Endothelial cell of umbilical vein (primary cell): ENCODE data around the gene ARMH1. TPM values are rescaled to one million over a fixed set of nuclear protein-coding genes. Genes with fewer than 3 reads are reported as not detected.

Experiments
- BruUV-seq: library from RNA; stranded (reverse); fragments of 400-500 nt; replicated peaks from 2 replicates; lab custom pipeline; 2021; lab: Mats Ljungman, UMichigan
- CTCF ChIA-PET: fragments of 300-600, 350-600 bp; sonication (Branson Sonifier 250); formaldehyde crosslinking; loops from one replicate; lab custom pipeline; 2021; ENCODE audit warnings: antibody characterized with exemption, inconsistent platforms; lab: Charles Lee
- POLR2A ChIA-PET: fragments of 300-600, 350-600 bp; sonication (Branson Sonifier 250); formaldehyde crosslinking; loops from one replicate; lab custom pipeline; 2021; ENCODE audit warnings: antibody characterized with exemption, inconsistent platforms; lab: Charles Lee
- DNase-seq: peaks from one replicate; pipeline ENCODE4 v3.0.0-alpha.2; 2011; ENCODE audit warnings: low read depth, low spot score
- FAIRE-seq: peaks from 2 replicates; lab custom pipeline; 2011; peaks lifted over from hg19 to GRCh38; lab: Jason Lieb, UNC
- H2AFZ ChIP-seq: 2 replicates; pipeline ENCODE4 v1.6.0; 2012; ENCODE audit warnings: low read depth, low read length, control low read depth, inconsistent platforms
- H3K27ac ChIP-seq: 2 replicates; pipeline ENCODE4 v1.5.1; 2011; ENCODE audit warnings: low read depth, mild to moderate bottlenecking, control low read depth, low read length, moderate library complexity; ENCODE audit not compliant: insufficient read depth
- H3K27me3 ChIP-seq, 2 experiments: 2 replicates each; pipeline versions ENCODE4 v1.6.0 to v1.6.1; 2011; ENCODE audit warnings: low read length in 2 of 2, mixed read lengths in 1 of 2; ENCODE audit not compliant: control insufficient read depth in 2 of 2, insufficient read depth in 2 of 2
- H3K36me3 ChIP-seq, 2 experiments: 2 replicates in 1 of 2; 3 replicates in 1 of 2; pipeline ENCODE4 v1.5.1; 2011; ENCODE audit warnings: low read length in 2 of 2, mild to moderate bottlenecking in 1 of 2, moderate library complexity in 1 of 2; ENCODE audit not compliant: control insufficient read depth in 2 of 2, insufficient read depth in 2 of 2; ENCODE audit errors: extremely low read depth in 1 of 2
- H3K4me1 ChIP-seq: 3 replicates; pipeline ENCODE4 v1.5.1; 2011; ENCODE audit warnings: mild to moderate bottlenecking, low read length; ENCODE audit not compliant: control insufficient read depth, insufficient read depth; ENCODE audit errors: extremely low read depth
- H3K4me2 ChIP-seq: 2 replicates; pipeline ENCODE4 v1.6.1; 2011; ENCODE audit warnings: low read length, control low read depth, mixed read lengths; ENCODE audit not compliant: insufficient read depth
- H3K4me3 ChIP-seq, 3 experiments: fragments of 200-600 bp in 1 of 3; sonication (generic), shearing (Covaris generic) in 1 of 3; replicated peaks in 1 of 3; 2 replicates each; pipeline ENCODE4 v1.5.1; 2011 to 2016; ENCODE audit warnings: control low read depth in 3 of 3, low read length in 3 of 3, mild to moderate bottlenecking in 2 of 3, inconsistent platforms in 1 of 3, low read depth in 1 of 3, moderate library complexity in 1 of 3; ENCODE audit not compliant: insufficient read depth in 1 of 3
- H3K79me2 ChIP-seq: 2 replicates; pipeline ENCODE4 v1.6.0; 2012; ENCODE audit warnings: low read length, inconsistent platforms; ENCODE audit not compliant: control insufficient read depth, insufficient read depth
- H3K9ac ChIP-seq: replicated peaks from 2 replicates; pipeline ENCODE3; 2011; ENCODE audit warnings: low read length, control low read depth; ENCODE audit not compliant: insufficient read depth; ENCODE audit errors: extremely low read depth
- H3K9me1 ChIP-seq: replicated peaks from 3 replicates; pipeline ENCODE4 v1.6.0; 2011; ENCODE audit warnings: mild to moderate bottlenecking, low read length; ENCODE audit not compliant: control insufficient read depth, insufficient read depth; ENCODE audit errors: extremely low read depth
- H3K9me3 ChIP-seq: replicated peaks from 2 replicates; pipeline ENCODE4 v1.5.1; 2012; ENCODE audit warnings: low read length, inconsistent platforms; ENCODE audit not compliant: control insufficient read depth, insufficient read depth
- H4K20me1 ChIP-seq: replicated peaks from 2 replicates; pipeline ENCODE3; 2011; ENCODE audit warnings: mild to moderate bottlenecking, low read length; ENCODE audit not compliant: control insufficient read depth, insufficient read depth; ENCODE audit errors: extremely low read depth
- CTCF ChIP-seq, 2 donors: IDR thresholded peaks; 1 replicate in 1 of 2; 2 replicates in 1 of 2; pipeline ENCODE4 v1.5.1; 2011; ENCODE audit warnings: low read length in 2 of 2, mild to moderate bottlenecking in 2 of 2, moderate library complexity in 2 of 2, control low read depth in 1 of 2, inconsistent platforms in 1 of 2, low read depth in 1 of 2; ENCODE audit not compliant: insufficient read depth in 1 of 2; ENCODE audit errors: extremely low read depth in 1 of 2
- EZH2 ChIP-seq: IDR thresholded peaks from 2 replicates; pipeline ENCODE4 v1.6.1; 2012; ENCODE audit warnings: borderline replicate concordance, low read depth, mild to moderate bottlenecking, moderate library complexity, low read length, inconsistent platforms; ENCODE audit not compliant: severe bottlenecking
- FOS ChIP-seq: IDR thresholded peaks from 2 replicates; pipeline ENCODE4 v1.6.1; 2011; ENCODE audit warnings: mild to moderate bottlenecking, low read length, moderate library complexity, borderline replicate concordance; ENCODE audit not compliant: insufficient read depth
- JUN ChIP-seq: IDR thresholded peaks from 2 replicates; pipeline ENCODE4 v1.6.1; 2011; ENCODE audit warnings: borderline replicate concordance, low read depth; ENCODE audit not compliant: insufficient read length, insufficient read depth
- MAX ChIP-seq: IDR thresholded peaks from 2 replicates; pipeline ENCODE4 v1.6.1; 2011; ENCODE audit not compliant: insufficient read depth, insufficient read length
- MYC ChIP-seq: IDR thresholded peaks from one replicate; pipeline ENCODE4 v1.6.1; 2011; ENCODE audit warnings: mild to moderate bottlenecking, low read depth, low read length
- POLR2A ChIP-seq: IDR thresholded peaks from 2 replicates; pipeline ENCODE4 v1.6.1; 2012; ENCODE audit warnings: low read depth, mild to moderate bottlenecking, control low read depth, low read length
- POLR2AphosphoS5 ChIP-seq: IDR thresholded peaks from 2 replicates; pipeline ENCODE4 v1.6.1; 2012; ENCODE audit warnings: low read depth, mild to moderate bottlenecking, control low read depth, low read length, moderate library complexity; ENCODE audit not compliant: insufficient read depth
- dilution Hi-C: fragments of 300-500 bp; cut with MboI; formaldehyde crosslinking; loops from one replicate; pipeline ENCODE4 v1.15.0; 2019; ENCODE audit warnings: low sequenced_read_pairs; ENCODE audit not compliant: extremely low pct_ligation_motif_present
- intact Hi-C: fragments of 100-400 bp; cut with micrococcal nuclease; formaldehyde crosslinking; loops from one replicate; pipeline ENCODE4 v1.10.0; 2022
- polyA plus RNA-seq, 4 experiments: library from polyadenylated mRNA; depleted of rRNA in 3 of 4; stranded (reverse) in 3 of 4; unstranded in 1 of 4; fragments of >200 nt; gene quantifications; 2 replicates each; pipeline versions ENCODE4 v1.2.1 to v1.2.3, GENCODE V29; 2011 to 2012; ENCODE audit warnings: missing spikeins in 1 of 4
- total RNA-seq: library from RNA; stranded (reverse); gene quantifications from 2 replicates; pipeline ENCODE4 v1.2.3, GENCODE V29; 2021

ARMH1 gene
- total and polyA plus RNA-seq, 2 donors (not counting 3 experiments of a cell fraction or from before 2014, with no cell fraction given), result 0.17 TPM; not detected in 1

- Histone ChIP-seq H3K79me2 (no peaks in the 10 kb centered on the region), H3K9ac (no peak overlapping the region), H3K27ac (no peak overlapping the region), H3K4me1 (no peaks in the 10 kb centered on the region), H3K27me3 (no peaks in the 10 kb centered on the region), H4K20me1 (no peaks in the 10 kb centered on the region), H3K36me3 (no peaks in the 10 kb centered on the region), H2AFZ (no peak overlapping the region), H3K4me3 (no peak overlapping the region), H3K4me2 (no peak overlapping the region), H3K9me1 (no peaks in the 10 kb centered on the region), H3K9me3 (no peaks in the 10 kb centered on the region)
- CTCF ChIA-PET, result interaction anchor here (2.2 kb wide), 1 partner anchor 9 kb away, joined by 5 read pairs; no protein-coding TSS in a partner anchor
- dilution Hi-C loops (no loop called here), intact Hi-C loops (no loop called here)
- TF ChIP-seq POLR2A, result no peak
- no peak for TF ChIP-seq MYC
- no peak for TF ChIP-seq JUN
- no peak for TF ChIP-seq CTCF (IDR thresholded peaks at IDR 0.05; ENCODE audit: extremely low read depth in 1 of 2, insufficient read depth in 1 of 2, low read depth in 1 of 2, low read length in 2 of 2)
- TF ChIP-seq POLR2AphosphoS5, result no peak
- no peak for TF ChIP-seq MAX
- no peak for TF ChIP-seq FOS
- TF ChIP-seq EZH2, result no peak
- POLR2A ChIA-PET, result no interaction called here
- no TSS peak for BruUV-seq
- no peak for DNase-seq
- no peak for FAIRE-seq
Observed at GRCh38 chr1:44660176-44660575, 14.3 kb upstream of the ARMH1 start.
